Esophagus squamous epithelium (tissue), 5 donors: Measurements from ENCODE around the gene SLC44A3. TPM values are rescaled to one million over a fixed set of nuclear protein-coding genes. Genes with fewer than 3 reads are reported as not detected.

Experiments used
- DNase-seq: peaks from one replicate; lab custom pipeline; 2025; lab: John Stamatoyannopoulos, UW
- H3K27ac ChIP-seq, 4 donors: fragments of 200-600 bp; sonication (generic); one replicate each; pipeline ENCODE4 v1.5.1; 2016 to 2019; ENCODE audit warnings: mild to moderate bottlenecking in 1 of 4
- H3K27me3 ChIP-seq, 4 donors: fragments of 200-600 bp; sonication (generic); 1 replicate in 3 of 4; 2 replicates in 1 of 4; pipeline versions ENCODE4 v1.5.1 to v1.6.0; 2017 to 2021; ENCODE audit warnings: antibody characterized with exemption in 1 of 4
- H3K36me3 ChIP-seq, 3 donors: fragments of 200-600 bp; sonication (generic); one replicate each; pipeline ENCODE4 v1.5.1; 2016 to 2019
- H3K4me1 ChIP-seq, 3 donors: fragments of 200-600 bp; sonication (generic); one replicate each; pipeline ENCODE4 v1.5.1; 2017 to 2019
- H3K4me3 ChIP-seq, 4 donors: fragments of 200-600 bp; sonication (generic); 1 replicate in 3 of 4; 2 replicates in 1 of 4; pipeline ENCODE4 v1.5.1; 2016 to 2019; ENCODE audit warnings: mild to moderate bottlenecking in 2 of 4, moderate library complexity in 1 of 4
- H3K9me3 ChIP-seq, 3 donors: fragments of 200-600 bp; sonication (generic); one replicate each; pipeline ENCODE4 v1.5.1; 2016 to 2019
- POLR2A ChIP-seq, 4 donors: fragments of 450-650 bp; IDR thresholded peaks; one replicate each; pipeline ENCODE4 v1.6.1; 2017; ENCODE audit warnings: antibody characterized with exemption in 4 of 4, mild to moderate bottlenecking in 4 of 4, moderate library complexity in 3 of 4
- WGBS, 2 donors: methylation state at CpG; one replicate each; pipeline ENCODE4 v1.1.5; 2018; 5-methylcytosine and 5-hydroxymethylcytosine counted together
- intact Hi-C: fragments of 100-400 bp; cut with DNase I; formaldehyde crosslinking; loops from one replicate; pipeline ENCODE4 v1.15.0; 2022
- total RNA-seq, 4 donors: library from RNA; depleted of rRNA; stranded (reverse); fragments of >200 nt; gene quantifications; one replicate each; pipeline ENCODE4 v1.1.0, GENCODE V29; 2016
- TF ChIP-seq, protein P1 (sequence below), 6 experiments: fragments of 450-650 bp in 4 of 6; fragments of 200-600 bp in 2 of 6; sonication (generic) in 2 of 6; IDR thresholded peaks; one replicate each; pipeline ENCODE4 v1.5.1; 2016 to 2019; ENCODE audit warnings: antibody characterized with exemption in 6 of 6, mild to moderate bottlenecking in 4 of 6, moderate library complexity in 4 of 6
- donor health status: DM: yes; HTN: yes; CAD: no.

The SLC44A3 gene
- total RNA-seq, 4 donors from 2014 or later = 5.4 to 11.7 (median 9.4) TPM

GRCh38 chr1:94884106-94884505, 63.9 kb downstream of the SLC44A3 start:
- H3K4me3 ChIP-seq = no peak overlapping the region
- no peak for DNase-seq

DNA sequence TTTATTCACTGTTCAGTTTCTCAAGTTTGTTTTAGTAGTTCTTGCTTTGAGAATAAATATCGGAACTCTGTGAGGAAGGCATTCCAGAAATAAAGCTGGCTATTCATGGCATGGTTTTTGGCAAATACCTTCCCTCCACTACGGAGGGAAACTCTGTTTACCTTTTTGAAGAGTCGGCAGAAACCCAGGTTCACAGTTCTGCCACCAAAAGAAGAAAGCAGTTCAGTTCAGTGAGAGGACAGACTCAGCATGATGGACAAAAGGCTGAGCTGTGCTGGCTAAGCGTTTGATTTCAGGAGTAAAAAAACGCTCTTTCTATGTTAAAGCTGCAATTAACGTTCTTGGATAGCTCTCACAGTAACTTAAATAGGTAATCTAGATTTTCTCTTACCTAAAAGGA, 64.3 kb downstream of the SLC44A3 start:
- Histone ChIP-seq H3K4me1 (peaks cover 0 to 19% (median 9%) of the 10 kb centered on the region in 3 donors), H3K9me3 (no peaks in the 10 kb centered on the region), H3K4me3 (no peak overlapping the region), H3K36me3 (no peaks in the 10 kb centered on the region), H3K27ac (peak overlapping the region; percentile 52 to 66 (median 62)), H3K27me3 (no peaks in the 10 kb centered on the region)
- 44 to 66% methylated on average over 6 of the region's 6 CpGs for WGBS, 2 donors
- no peak for DNase-seq
- intact Hi-C loops = no loop called here
- TF ChIP-seq, protein P1, sequence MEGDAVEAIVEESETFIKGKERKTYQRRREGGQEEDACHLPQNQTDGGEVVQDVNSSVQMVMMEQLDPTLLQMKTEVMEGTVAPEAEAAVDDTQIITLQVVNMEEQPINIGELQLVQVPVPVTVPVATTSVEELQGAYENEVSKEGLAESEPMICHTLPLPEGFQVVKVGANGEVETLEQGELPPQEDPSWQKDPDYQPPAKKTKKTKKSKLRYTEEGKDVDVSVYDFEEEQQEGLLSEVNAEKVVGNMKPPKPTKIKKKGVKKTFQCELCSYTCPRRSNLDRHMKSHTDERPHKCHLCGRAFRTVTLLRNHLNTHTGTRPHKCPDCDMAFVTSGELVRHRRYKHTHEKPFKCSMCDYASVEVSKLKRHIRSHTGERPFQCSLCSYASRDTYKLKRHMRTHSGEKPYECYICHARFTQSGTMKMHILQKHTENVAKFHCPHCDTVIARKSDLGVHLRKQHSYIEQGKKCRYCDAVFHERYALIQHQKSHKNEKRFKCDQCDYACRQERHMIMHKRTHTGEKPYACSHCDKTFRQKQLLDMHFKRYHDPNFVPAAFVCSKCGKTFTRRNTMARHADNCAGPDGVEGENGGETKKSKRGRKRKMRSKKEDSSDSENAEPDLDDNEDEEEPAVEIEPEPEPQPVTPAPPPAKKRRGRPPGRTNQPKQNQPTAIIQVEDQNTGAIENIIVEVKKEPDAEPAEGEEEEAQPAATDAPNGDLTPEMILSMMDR (IDR thresholded peaks at IDR 0.05) = no peak
- no peak for TF ChIP-seq POLR2A (IDR thresholded peaks at IDR 0.05)

More at GRCh38 chr1:94884106-94884505, 63.9 kb downstream of the SLC44A3 start:
- Histone ChIP-seq H3K9me3 (no peaks in the 10 kb centered on the region), H3K4me1 (peaks cover 0 to 19% (median 9%) of the 10 kb centered on the region in 3 donors), H3K27ac (peak overlapping the region; percentile 52 to 66 (median 62)), H3K36me3 (no peaks in the 10 kb centered on the region), H3K27me3 (no peaks in the 10 kb centered on the region)
- intact Hi-C loops = no loop called here
- WGBS, 2 donors = 34 to 46% methylated on average over 5 to 6 of the region's 6 CpGs
- TF ChIP-seq POLR2A (IDR thresholded peaks at IDR 0.05) = no peak
- TF ChIP-seq, protein P1 (IDR thresholded peaks at IDR 0.05) = no peak

- Histone ChIP-seq H3K36me3 (peaks cover 0 to 12% (median 0%) of the 10 kb centered on the region in 3 donors), H3K27me3 (no peaks in the 10 kb centered on the region), H3K4me3 (no peak overlapping the region), H3K9me3 (no peaks in the 10 kb centered on the region), H3K27ac (no peak overlapping the region), H3K4me1 (peaks cover 0 to 19% (median 9%) of the 10 kb centered on the region in 3 donors)
- TF ChIP-seq, protein P1 (IDR thresholded peaks at IDR 0.05) = no peak
- no peak for TF ChIP-seq POLR2A (IDR thresholded peaks at IDR 0.05)
- intact Hi-C loops = no loop called here
- DNase-seq = no peak
- WGBS, 2 donors = 73 to 80% methylated on average over 4 to 5 of the region's 5 CpGs
Measured at GRCh38 chr1:94886361-94886760, 66.2 kb downstream of the SLC44A3 start.

GRCh38 chr1:94887106-94887505, 66.9 kb downstream of the SLC44A3 start:
- H3K4me1 ChIP-seq = peaks cover 0 to 19% (median 9%) of the 10 kb centered on the region in 3 donors
- H3K27me3 ChIP-seq = no peaks in the 10 kb centered on the region
- intact Hi-C loops = no loop called here
- H3K27ac ChIP-seq = peak overlapping the region in 2 of 4 donors; percentile 3 to 22
- DNase-seq = no peak
- TF ChIP-seq, protein P1 (IDR thresholded peaks at IDR 0.05) = no peak
- TF ChIP-seq POLR2A (IDR thresholded peaks at IDR 0.05) = no peak
- WGBS, 2 donors = 69 to 93% methylated on average over 3 of the region's 3 CpGs
- no peak overlapping the region for H3K4me3 ChIP-seq
- H3K36me3 ChIP-seq = peaks cover 0 to 19% (median 0%) of the 10 kb centered on the region in 3 donors
- H3K9me3 ChIP-seq = no peaks in the 10 kb centered on the region

- Histone ChIP-seq H3K27ac (peak overlapping the region in 2 of 4 donors; percentile 3 to 22), H3K4me3 (no peak overlapping the region), H3K4me1 (peaks cover 0 to 19% (median 9%) of the 10 kb centered on the region in 3 donors), H3K9me3 (no peaks in the 10 kb centered on the region), H3K36me3 (peaks cover 0 to 25% (median 0%) of the 10 kb centered on the region in 3 donors), H3K27me3 (no peaks in the 10 kb centered on the region)
- no peak for TF ChIP-seq POLR2A (IDR thresholded peaks at IDR 0.05)
- TF ChIP-seq, protein P1 (IDR thresholded peaks at IDR 0.05) = no peak
- no peak for DNase-seq
- intact Hi-C loops = no loop called here
- 84 to 85% methylated on average over 4 of the region's 4 CpGs for WGBS, 2 donors
Measured at GRCh38 chr1:94887603-94888171, 67.5 kb downstream of the SLC44A3 start.
